Osteoblast (primary cell): ENCODE measurements around the gene GLIS2. TPM values are rescaled to one million over a fixed set of nuclear protein-coding genes. Genes with fewer than 3 reads are reported as not detected.

Source experiments
- DNase-seq: peaks from one replicate; pipeline ENCODE4 v3.0.0; 2011; ENCODE audit warnings: low spot score, mixed read lengths; ENCODE audit not compliant: insufficient read length; ENCODE audit errors: missing footprints
- H2AFZ ChIP-seq: 2 replicates; pipeline ENCODE4 v1.6.0; 2011; ENCODE audit warnings: mild to moderate bottlenecking, low read length
- H3K27ac ChIP-seq: 2 replicates; pipeline ENCODE4 v1.5.1; 2011; ENCODE audit warnings: mild to moderate bottlenecking, low read depth, low read length, moderate library complexity
- H3K27me3 ChIP-seq: 2 replicates; pipeline ENCODE4 v1.6.0; 2012; ENCODE audit warnings: mild to moderate bottlenecking, control low read depth, inconsistent platforms, low read length, moderate library complexity; ENCODE audit not compliant: insufficient read depth
- H3K36me3 ChIP-seq: 2 replicates; pipeline ENCODE4 v1.5.1; 2011; ENCODE audit warnings: mild to moderate bottlenecking, low read length, control low read depth, moderate library complexity; ENCODE audit not compliant: insufficient read depth
- H3K4me1 ChIP-seq: 2 replicates; pipeline ENCODE4 v1.5.1; 2011; ENCODE audit warnings: mild to moderate bottlenecking, low read length, control low read depth, moderate library complexity; ENCODE audit not compliant: insufficient read depth
- H3K4me2 ChIP-seq: 2 replicates; pipeline ENCODE4 v1.6.0; 2011; ENCODE audit warnings: mild to moderate bottlenecking, low read length; ENCODE audit not compliant: insufficient read depth
- H3K4me3 ChIP-seq: fragments of 200-600 bp; sonication (generic); 3 replicates; pipeline ENCODE4 v1.5.1; 2012; ENCODE audit warnings: mild to moderate bottlenecking, low read length, inconsistent platforms; ENCODE audit not compliant: insufficient read depth
- H3K79me2 ChIP-seq: 2 replicates; pipeline ENCODE4 v1.6.0; 2012; ENCODE audit warnings: mild to moderate bottlenecking, low read length, control low read depth, inconsistent platforms; ENCODE audit not compliant: insufficient read depth
- H3K9me3 ChIP-seq: 2 replicates; pipeline ENCODE4 v1.5.1; 2011; ENCODE audit warnings: low read depth, low read length, control low read depth
- H4K20me1 ChIP-seq: 2 replicates; pipeline ENCODE4 v1.6.0; 2012; ENCODE audit warnings: mild to moderate bottlenecking, low read length, control low read depth; ENCODE audit not compliant: insufficient read depth
- CTCF ChIP-seq: IDR thresholded peaks from 2 replicates; pipeline ENCODE4 v1.5.1; 2011; ENCODE audit warnings: mild to moderate bottlenecking, low read depth, low read length, moderate library complexity; ENCODE audit errors: extremely low read depth
- total RNA-seq: library from RNA; depleted of rRNA; stranded (reverse); fragments of >200 nt; gene quantifications from 2 replicates; pipeline ENCODE4 v1.2.3, GENCODE V29; 2012

Gene GLIS2
- total RNA-seq, 1 donor, result 5.4 TPM

GRCh38 chr16:4367393-4367856 is 51.6 kb downstream of the GLIS2 start:
- Histone ChIP-seq H2AFZ (no peak overlapping the region), H3K27me3 (no peaks in the 10 kb centered on the region), H3K9me3 (no peaks in the 10 kb centered on the region), H3K27ac (no peak overlapping the region), H3K4me3 (no peak overlapping the region), H3K4me1 (peaks cover 31% of the 10 kb centered on the region), H3K79me2 (peaks cover 7% of the 10 kb centered on the region), H3K4me2 (no peak overlapping the region), H3K36me3 (no peaks in the 10 kb centered on the region), H4K20me1 (peaks cover 15% of the 10 kb centered on the region)
- no peak for TF ChIP-seq CTCF
- DNase-seq, result no peak

GRCh38 chr16:4369007-4369733 is 53.3 kb downstream of the GLIS2 start:
- Histone ChIP-seq H2AFZ (no peak overlapping the region), H3K27me3 (no peaks in the 10 kb centered on the region), H3K9me3 (no peaks in the 10 kb centered on the region), H4K20me1 (peaks cover 30% of the 10 kb centered on the region), H3K4me1 (peaks cover 34% of the 10 kb centered on the region), H3K36me3 (no peaks in the 10 kb centered on the region), H3K4me2 (peak overlapping the region; percentile 39), H3K27ac (peak overlapping the region; percentile 7), H3K79me2 (peaks cover 23% of the 10 kb centered on the region), H3K4me3 (no peak overlapping the region)
- no peak for TF ChIP-seq CTCF
- peak; percentile 96 for DNase-seq

- TF ChIP-seq CTCF, result no peak
- Histone ChIP-seq H3K4me3 (peak overlapping the region; percentile 40), H4K20me1 (peaks cover 39% of the 10 kb centered on the region), H3K4me1 (peaks cover 43% of the 10 kb centered on the region), H3K4me2 (peak overlapping the region; percentile 79), H3K79me2 (peaks cover 33% of the 10 kb centered on the region), H3K36me3 (peaks cover 4% of the 10 kb centered on the region), H3K27ac (peak overlapping the region; percentile 88), H2AFZ (no peak overlapping the region), H3K27me3 (no peaks in the 10 kb centered on the region), H3K9me3 (no peaks in the 10 kb centered on the region)
- peak; percentile 87 for DNase-seq
Observed at GRCh38 chr16:4370151-4370550, 54.3 kb downstream of the GLIS2 start.

GRCh38 chr16:4370570-4371356 is 54.9 kb downstream of the GLIS2 start:
- peaks cover 6% of the 10 kb centered on the region for H3K36me3 ChIP-seq
- H3K4me2 ChIP-seq, result peak overlapping the region; percentile 79
- H3K9me3 ChIP-seq, result no peaks in the 10 kb centered on the region
- no peak for TF ChIP-seq CTCF
- H3K4me1 ChIP-seq, result peaks cover 48% of the 10 kb centered on the region
- peak overlapping the region; percentile 88 for H3K27ac ChIP-seq
- peaks cover 38% of the 10 kb centered on the region for H3K79me2 ChIP-seq
- peak overlapping the region; percentile 100 for H3K4me3 ChIP-seq
- H4K20me1 ChIP-seq, result peaks cover 43% of the 10 kb centered on the region
- no peaks in the 10 kb centered on the region for H3K27me3 ChIP-seq
- no peak overlapping the region for H2AFZ ChIP-seq
- peak; percentile 96 for DNase-seq
